Mucosa of stomach (tissue), 1 donor: ENCODE data around the gene CHERP.
"Not testable (repeated sequence)": the region's sequence is repeated elsewhere in the genome, so short reads cannot be mapped to it uniquely, and the experiment has no call there.

ENCODE experiments used
- H3K27me3 ChIP-seq: one replicate; pipeline ENCODE4 v1.7.0; 2013; ENCODE audit warnings: mild to moderate bottlenecking, low read length; ENCODE audit not compliant: control insufficient read depth, insufficient read depth
- H3K36me3 ChIP-seq: one replicate; pipeline ENCODE4 v1.7.0; 2013; ENCODE audit warnings: low read length; ENCODE audit not compliant: control insufficient read depth, insufficient read depth
- H3K4me1 ChIP-seq: one replicate; pipeline ENCODE4 v1.7.0; 2013; ENCODE audit warnings: mild to moderate bottlenecking, low read length; ENCODE audit not compliant: control insufficient read depth, insufficient read depth
- H3K4me3 ChIP-seq: one replicate; pipeline ENCODE4 v1.7.0; 2013; ENCODE audit warnings: low read length
- H3K9ac ChIP-seq: one replicate; pipeline ENCODE4 v1.7.0; 2013; ENCODE audit warnings: mild to moderate bottlenecking, low read length, moderate library complexity
- H3K9me3 ChIP-seq: one replicate; pipeline ENCODE4 v1.7.0; 2013; ENCODE audit warnings: mild to moderate bottlenecking, low read length, moderate library complexity; ENCODE audit not compliant: control insufficient read depth
- donor health status: Pancreatic carcinoma.

Gene CHERP

GRCh38 chr19:16520074-16520973 lies 21.9 kb downstream of the CHERP start:
- H3K4me1 ChIP-seq, result no peaks in the 10 kb centered on the region
- no peaks in the 10 kb centered on the region for H3K27me3 ChIP-seq
- H3K36me3 ChIP-seq, result peaks cover 25% of the 10 kb centered on the region
- no peak overlapping the region for H3K4me3 ChIP-seq
- no peak overlapping the region for H3K9ac ChIP-seq
- no peaks in the 10 kb centered on the region for H3K9me3 ChIP-seq

GRCh38 chr19:16519230-16519687 lies 23.0 kb downstream of the CHERP start:
- Histone ChIP-seq H3K9me3 (no peaks in the 10 kb centered on the region), H3K4me3 (no peak overlapping the region), H3K36me3 (peaks cover 25% of the 10 kb centered on the region), H3K4me1 (no peaks in the 10 kb centered on the region), H3K9ac (no peak overlapping the region), H3K27me3 (no peaks in the 10 kb centered on the region)

- Histone ChIP-seq H3K9ac (no peak overlapping the region), H3K9me3 (no peaks in the 10 kb centered on the region), H3K36me3 (peaks cover 22% of the 10 kb centered on the region), H3K4me3 (no peak overlapping the region), H3K27me3 (no peaks in the 10 kb centered on the region), H3K4me1 (no peaks in the 10 kb centered on the region)
Observed at GRCh38 chr19:16518483-16519229, 23.6 kb downstream of the CHERP start.

- H3K4me1 ChIP-seq, result no peaks in the 10 kb centered on the region
- H3K4me3 ChIP-seq, result no peak overlapping the region
- no peaks in the 10 kb centered on the region for H3K9me3 ChIP-seq
- H3K9ac ChIP-seq, result no peak overlapping the region
- H3K36me3 ChIP-seq, result peaks cover 16% of the 10 kb centered on the region
- H3K27me3 ChIP-seq, result no peaks in the 10 kb centered on the region
Observed at GRCh38 chr19:16518061-16518460, 24.2 kb downstream of the CHERP start.

- Histone ChIP-seq H3K27me3 (no peaks in the 10 kb centered on the region), H3K36me3 (peaks cover 8% of the 10 kb centered on the region)
Observed at GRCh38 chr19:16516923-16517610, 25.2 kb downstream of the CHERP start.

GRCh38 chr19:16516381-16516780 lies 25.9 kb downstream of the CHERP start:
- no peaks in the 10 kb centered on the region for H3K9me3 ChIP-seq
- no peaks in the 10 kb centered on the region for H3K4me1 ChIP-seq
- H3K4me3 ChIP-seq, result no peak overlapping the region
- no peak overlapping the region for H3K9ac ChIP-seq
- no peaks in the 10 kb centered on the region for H3K27me3 ChIP-seq
- H3K36me3 ChIP-seq, result peaks cover 4% of the 10 kb centered on the region

More at GRCh38 chr19:16516923-16517610, 25.2 kb downstream of the CHERP start:
- Histone ChIP-seq H3K4me3 (no peak overlapping the region), H3K9me3 (no peaks in the 10 kb centered on the region), H3K9ac (no peak overlapping the region), H3K4me1 (no peaks in the 10 kb centered on the region)

GRCh38 chr19:16514383-16515019 lies 27.7 kb downstream of the CHERP start:
- H3K27me3 ChIP-seq, result no peaks in the 10 kb centered on the region
- H3K4me1 ChIP-seq, result no peaks in the 10 kb centered on the region
- H3K9ac ChIP-seq, result no peak overlapping the region
- H3K4me3 ChIP-seq, result no peak overlapping the region
- H3K9me3 ChIP-seq, result no peaks in the 10 kb centered on the region
- H3K36me3 ChIP-seq, result no peaks in the 10 kb centered on the region

GRCh38 chr19:16512611-16513010 lies 29.6 kb downstream of the CHERP start:
- not testable (repeated sequence) for H3K4me1 ChIP-seq, H3K27me3 ChIP-seq, H3K9me3 ChIP-seq, H3K36me3 ChIP-seq, H3K4me3 ChIP-seq, H3K9ac ChIP-seq

- Histone ChIP-seq H3K9ac (no peak overlapping the region), H3K36me3 (no peaks in the 10 kb centered on the region)
Observed at GRCh38 chr19:16509141-16510061, 32.8 kb downstream of the CHERP start.

GRCh38 chr19:16508546-16508945 lies 33.7 kb downstream of the CHERP start:
- H3K4me3 ChIP-seq, result no peak overlapping the region
- H3K27me3 ChIP-seq, result no peaks in the 10 kb centered on the region
- no peaks in the 10 kb centered on the region for H3K4me1 ChIP-seq
- no peaks in the 10 kb centered on the region for H3K36me3 ChIP-seq
- H3K9ac ChIP-seq, result no peak overlapping the region
- no peaks in the 10 kb centered on the region for H3K9me3 ChIP-seq

More at GRCh38 chr19:16509141-16510061, 32.8 kb downstream of the CHERP start:
- Histone ChIP-seq H3K4me1 (no peaks in the 10 kb centered on the region), H3K9me3 (no peaks in the 10 kb centered on the region), H3K27me3 (no peaks in the 10 kb centered on the region), H3K4me3 (no peak overlapping the region)

GRCh38 chr19:16506961-16507360 lies 35.3 kb downstream of the CHERP start:
- Histone ChIP-seq H3K27me3 (no peaks in the 10 kb centered on the region), H3K9ac (no peak overlapping the region), H3K36me3 (no peaks in the 10 kb centered on the region), H3K4me3 (no peak overlapping the region), H3K4me1 (no peaks in the 10 kb centered on the region), H3K9me3 (no peaks in the 10 kb centered on the region)
